ENCODE measurements around the gene SLC8A3. TPM values are rescaled to one million over a fixed set of nuclear protein-coding genes. Genes with fewer than 3 reads are reported as not detected.

SLC8A3 gene
- total RNA-seq, 1 experiment from 2014 or later: 0.13 TPM

GRCh38 chr14:70108419-70108818 lies 80.3 kb downstream of the SLC8A3 start:
- H3K4me1 Mint-ChIP-seq: no peaks in the 10 kb centered on the region
- H3K14ac ChIP-seq (ENCODE audit: insufficient read depth, low read length): no peak overlapping the region
- H4K8ac ChIP-seq (replicated peaks; ENCODE audit: insufficient read length, low read depth, low read length): no peak overlapping the region
- no peaks in the 10 kb centered on the region for H3K4me1 ChIP-seq (ENCODE audit: insufficient read depth, low read length)
- H4K5ac ChIP-seq (ENCODE audit: insufficient read length, low read depth, low read length): no peak overlapping the region
- H3K4ac ChIP-seq (ENCODE audit: low read depth, low read length): no peak overlapping the region
- no peaks in the 10 kb centered on the region for H3K36me3 Mint-ChIP-seq (ENCODE audit: insufficient read depth in 1 of 3, low read depth in 3 of 3)
- WGBS (ENCODE audit: extremely low coverage, insufficient read length, low lambda C conversion rate): no CpG with 5 or more reads among the region's 3 CpGs
- no peak overlapping the region for H3K4me2 ChIP-seq (ENCODE audit: insufficient read depth, insufficient read length, low read length)
- H4K91ac ChIP-seq (ENCODE audit: insufficient read length, low read depth, low read length): no peak overlapping the region
- H3K23ac ChIP-seq (ENCODE audit: insufficient read length, low read depth, low read length): no peak overlapping the region
- H3K23me2 ChIP-seq (ENCODE audit: insufficient read length, low read depth, low read length, poor library complexity, severe bottlenecking): no peaks in the 10 kb centered on the region
- no peak overlapping the region for H2BK20ac ChIP-seq (ENCODE audit: low read depth, low read length, poor library complexity, severe bottlenecking)
- H4K20me1 ChIP-seq (ENCODE audit: control insufficient read depth, insufficient read depth, insufficient read length): no peaks in the 10 kb centered on the region
- H3K27ac Mint-ChIP-seq: no peak overlapping the region
- H2BK120ac ChIP-seq (ENCODE audit: low read depth, low read length, poor library complexity, severe bottlenecking): no peak overlapping the region
- H2BK5ac ChIP-seq (ENCODE audit: insufficient read length, low read length): no peak overlapping the region
- TF ChIP-seq CTCF (conservative IDR thresholded peaks at IDR 0.05): no peak
- H3T11ph ChIP-seq (ENCODE audit: low read length): no peak overlapping the region
- no peak overlapping the region for H2BK12ac ChIP-seq (ENCODE audit: insufficient read length, low read depth, low read length)
- no peak overlapping the region for H2AFZ ChIP-seq (ENCODE audit: low read length)
- H3K27me3 Mint-ChIP-seq (ENCODE audit: low read depth): peaks cover 10% of the 10 kb centered on the region
- no peak for DNase-seq
- H3K9me3 Mint-ChIP-seq: no peaks in the 10 kb centered on the region
- H2AK5ac ChIP-seq (ENCODE audit: insufficient read length, low read length): no peak overlapping the region
- H3K4me3 Mint-ChIP-seq: no peak overlapping the region
- H3K27me3 ChIP-seq (ENCODE audit: insufficient read depth, low read length): no peaks in the 10 kb centered on the region
- no peak overlapping the region for H3K56ac ChIP-seq (ENCODE audit: insufficient read length, low read depth, low read length)
- H3K79me1 ChIP-seq (ENCODE audit: insufficient read depth, low read depth, low read length, poor library complexity, severe bottlenecking): no peaks in the 10 kb centered on the region
- no peak overlapping the region for H3K27ac ChIP-seq (ENCODE audit: insufficient read length, low read depth, low read length)
- H3K9me3 ChIP-seq (ENCODE audit: control insufficient read depth, low read depth, low read length): no peaks in the 10 kb centered on the region
- H3K9ac ChIP-seq (ENCODE audit: extremely low read depth, insufficient read length, low read length): no peak overlapping the region
- H3K79me2 ChIP-seq (ENCODE audit: insufficient read depth, low read length): no peaks in the 10 kb centered on the region
- H2BK15ac ChIP-seq (ENCODE audit: low read depth, low read length): no peak overlapping the region
- no peak overlapping the region for H3K18ac ChIP-seq (ENCODE audit: insufficient read length, low read depth, low read length)

All from H9 (cell line).